H1 (cell line): ENCODE data around the gene BRICD5. TPM values are rescaled to one million over a fixed set of nuclear protein-coding genes. Genes with fewer than 3 reads are reported as not detected.

Experiments
- CTCF ChIA-PET: fragments of 300-600 bp; sonication (Branson Sonifier 250); formaldehyde crosslinking; loops from one replicate; lab custom pipeline; 2021; ENCODE audit not compliant: partially characterized antibody; lab: Charles Lee
- POLR2A ChIA-PET: fragments of 300-600 bp; sonication (Branson Sonifier 250); formaldehyde crosslinking; loops from one replicate; lab custom pipeline; 2021; ENCODE audit warnings: inconsistent platforms; ENCODE audit not compliant: partially characterized antibody; lab: Charles Lee
- DNase-seq, 2 experiments: peaks; one replicate each; pipeline versions ENCODE4 v3.0.0 to v3.0.0-alpha.2; 2010 to 2022; ENCODE audit warnings: low spot score in 2 of 2, low read depth in 1 of 2, mixed read lengths in 1 of 2
- FAIRE-seq: peaks from 2 replicates; lab custom pipeline; 2011; peaks lifted over from hg19 to GRCh38; lab: Jason Lieb, UNC
- H2AFZ ChIP-seq: 2 replicates; pipeline ENCODE4 v1.8.1; 2012; ENCODE audit warnings: low read length, inconsistent platforms
- H2AK5ac ChIP-seq: 2 replicates; pipeline ENCODE4 v1.6.1; 2013; ENCODE audit warnings: low read depth, low read length
- H2BK120ac ChIP-seq: replicated peaks from 2 replicates; pipeline ENCODE3; 2013; ENCODE audit warnings: low read depth, low read length, inconsistent platforms
- H2BK12ac ChIP-seq: 2 replicates; pipeline ENCODE4 v1.6.1; 2013; ENCODE audit warnings: low read depth, low read length
- H2BK15ac ChIP-seq: 2 replicates; pipeline ENCODE4 v1.6.1; 2013; ENCODE audit warnings: low read length
- H2BK20ac ChIP-seq: 2 replicates; pipeline ENCODE4 v1.6.1; 2013; ENCODE audit warnings: low read length
- H2BK5ac ChIP-seq: 2 replicates; pipeline ENCODE4 v1.6.1; 2013; ENCODE audit warnings: low read depth, low read length
- H3K14ac ChIP-seq: 2 replicates; pipeline ENCODE4 v1.6.1; 2013; ENCODE audit warnings: inconsistent platforms; ENCODE audit not compliant: insufficient read length
- H3K18ac ChIP-seq: 2 replicates; pipeline ENCODE4 v1.6.1; 2013; ENCODE audit warnings: low read length; ENCODE audit errors: extremely low read depth
- H3K23ac ChIP-seq: 2 replicates; pipeline ENCODE4 v1.6.1; 2013; ENCODE audit warnings: inconsistent platforms; ENCODE audit not compliant: insufficient read length
- H3K23me2 ChIP-seq: 2 replicates; pipeline ENCODE4 v1.6.1; 2013; ENCODE audit warnings: low read depth, low read length
- H3K27ac ChIP-seq: 2 replicates; pipeline ENCODE4 v1.6.1; 2011; ENCODE audit warnings: low read depth, low read length, inconsistent platforms
- H3K27me3 ChIP-seq, 4 experiments: replicated peaks in 1 of 4; 1 replicate in 1 of 4; 2 replicates in 3 of 4; pipeline versions ENCODE4 v1.6.1 to v1.8.1; 2011 to 2013; ENCODE audit warnings: low read length in 3 of 4, mild to moderate bottlenecking in 3 of 4, inconsistent platforms in 2 of 4, mixed read lengths in 2 of 4, moderate library complexity in 1 of 4; ENCODE audit not compliant: control insufficient read depth in 3 of 4, insufficient read depth in 3 of 4; ENCODE audit errors: extremely low read depth in 1 of 4
- H3K36me3 ChIP-seq, 4 experiments: 2 replicates each; pipeline versions ENCODE4 v1.6.1 to v1.8.1; 2011 to 2013; ENCODE audit warnings: mild to moderate bottlenecking in 4 of 4, low read length in 3 of 4, moderate library complexity in 2 of 4, control low read depth in 1 of 4, inconsistent platforms in 1 of 4; ENCODE audit not compliant: insufficient read depth in 4 of 4, control insufficient read depth in 2 of 4
- H3K4ac ChIP-seq: replicated peaks from 2 replicates; pipeline ENCODE3; 2013; ENCODE audit warnings: low read length, low read depth, mixed read lengths, inconsistent platforms; ENCODE audit not compliant: insufficient read length
- H3K4me1 ChIP-seq, 4 experiments: replicated peaks in 1 of 4; 1 replicate in 1 of 4; 2 replicates in 3 of 4; pipeline versions ENCODE4 v1.6.1 to v1.8.1; 2011 to 2013; ENCODE audit warnings: low read length in 3 of 4, inconsistent platforms in 2 of 4, mixed read lengths in 1 of 4; ENCODE audit not compliant: insufficient read depth in 4 of 4, control insufficient read depth in 3 of 4
- H3K4me2 ChIP-seq, 2 experiments: 2 replicates each; pipeline versions ENCODE4 v1.6.1 to v1.8.1; 2011 to 2013; ENCODE audit warnings: low read depth in 2 of 2, low read length in 2 of 2, control low read depth in 1 of 2, inconsistent platforms in 1 of 2, mild to moderate bottlenecking in 1 of 2; ENCODE audit not compliant: insufficient read depth in 1 of 2
- H3K4me3 ChIP-seq, 4 experiments: fragments of 200-600, 300-600 bp in 1 of 4; sonication (generic), shearing (Covaris generic), sonication (Bioruptor Twin) in 1 of 4; 2 replicates each; pipeline versions ENCODE4 v1.5.1 to v1.8.1; 2011 to 2016; ENCODE audit warnings: low read length in 4 of 4, low read depth in 3 of 4, control low read depth in 2 of 4, inconsistent platforms in 2 of 4, mild to moderate bottlenecking in 2 of 4, mixed read lengths in 1 of 4, moderate library complexity in 1 of 4; ENCODE audit not compliant: insufficient read depth in 2 of 4; ENCODE audit errors: extremely low read depth in 1 of 4
- H3K56ac ChIP-seq: replicated peaks from 2 replicates; pipeline ENCODE3; 2013; ENCODE audit warnings: low read depth, mild to moderate bottlenecking, mixed read lengths, low read length, inconsistent platforms; ENCODE audit not compliant: insufficient read length
- H3K79me1 ChIP-seq: 2 replicates; pipeline ENCODE4 v1.6.1; 2013; ENCODE audit warnings: low read depth, low read length, control low read depth
- H3K79me2 ChIP-seq, 2 experiments: 2 replicates each; pipeline versions ENCODE4 v1.6.1 to v1.8.1; 2012 to 2013; ENCODE audit warnings: low read length in 2 of 2, mild to moderate bottlenecking in 2 of 2, inconsistent platforms in 1 of 2; ENCODE audit not compliant: insufficient read depth in 2 of 2, control insufficient read depth in 1 of 2
- H3K9ac ChIP-seq, 4 experiments: replicated peaks in 1 of 4; 1 replicate in 1 of 4; 2 replicates in 3 of 4; pipeline versions ENCODE4 v1.6.1 to v1.8.1; 2011 to 2013; ENCODE audit warnings: low read depth in 3 of 4, low read length in 3 of 4, control low read depth in 2 of 4, mild to moderate bottlenecking in 2 of 4, moderate library complexity in 2 of 4, inconsistent platforms in 1 of 4; ENCODE audit errors: extremely low read depth in 1 of 4
- H3K9me3 ChIP-seq, 2 experiments: 2 replicates each; pipeline versions ENCODE4 v1.6.1 to v1.8.1; 2012 to 2013; ENCODE audit warnings: mild to moderate bottlenecking in 2 of 2, moderate library complexity in 2 of 2, control low read depth in 1 of 2, inconsistent platforms in 1 of 2, low read depth in 1 of 2, low read length in 1 of 2, mixed read lengths in 1 of 2; ENCODE audit not compliant: insufficient read depth in 2 of 2
- H4K20me1 ChIP-seq, 2 experiments: replicated peaks in 1 of 2; 2 replicates each; pipeline versions ENCODE3 to v1.8.1; 2011 to 2013; ENCODE audit warnings: inconsistent platforms in 2 of 2, low read length in 2 of 2, mild to moderate bottlenecking in 1 of 2; ENCODE audit not compliant: insufficient read depth in 2 of 2, control insufficient read depth in 1 of 2
- H4K5ac ChIP-seq: 2 replicates; pipeline ENCODE4 v1.6.1; 2013; ENCODE audit warnings: low read length, low read depth, mixed read lengths, inconsistent platforms; ENCODE audit not compliant: insufficient read length
- H4K8ac ChIP-seq: 2 replicates; pipeline ENCODE4 v1.8.0; 2013; ENCODE audit warnings: mild to moderate bottlenecking, moderate library complexity, low read length, inconsistent platforms; ENCODE audit not compliant: insufficient read depth; ENCODE audit errors: extremely low read depth
- H4K91ac ChIP-seq: replicated peaks from 2 replicates; pipeline ENCODE3; 2013; ENCODE audit warnings: low read length, mixed read lengths, inconsistent platforms; ENCODE audit not compliant: insufficient read length
- ATF2 ChIP-seq: IDR thresholded peaks from 2 replicates; pipeline ENCODE4 v1.6.1; 2012; ENCODE audit warnings: low read length, inconsistent platforms
- JUND ChIP-seq: IDR thresholded peaks from 2 replicates; pipeline ENCODE4 v1.6.1; 2011; ENCODE audit warnings: mild to moderate bottlenecking, improper control_type of control experiment, low read length
- KDM1A ChIP-seq: fragments of 200-600, 300-600 bp; sonication (generic); IDR thresholded peaks from 2 replicates; pipeline ENCODE4 v1.7.1; 2016; ENCODE audit warnings: mild to moderate bottlenecking, low read length, borderline replicate concordance
- RNF2 ChIP-seq: fragments of 200-900, 300-1000 bp; sonication (generic); IDR thresholded peaks from 2 replicates; pipeline ENCODE4 v1.7.1; 2016; ENCODE audit warnings: borderline replicate concordance, low read depth, mild to moderate bottlenecking, antibody characterized with exemption, low read length; ENCODE audit not compliant: poor library complexity, severe bottlenecking; ENCODE audit errors: missing control alignments
- WGBS, 2 experiments: shearing (Covaris generic) in 1 of 2; methylation state at CpG; one replicate each; pipeline versions ENCODE4 v1.1.6 to v1.1.7; 2013 to 2015; ENCODE audit warnings: low lambda C conversion rate in 2 of 2, mixed read lengths in 2 of 2, inconsistent platforms in 1 of 2, low coverage in 1 of 2, missing lambda C conversion rate in 1 of 2; ENCODE audit not compliant: insufficient replicate concordance in 2 of 2, insufficient coverage in 1 of 2, insufficient read length in 1 of 2; ENCODE audit errors: extremely low coverage in 1 of 2, missing lambda C conversion rate in 1 of 2; 5-methylcytosine and 5-hydroxymethylcytosine counted together
- polyA plus RNA-seq, 7 experiments: library from polyadenylated mRNA; depleted of rRNA in 3 of 7; stranded (reverse) in 5 of 7; unstranded in 2 of 7; fragments of >200 nt in 5 of 7; fragments of 200-250 nt in 2 of 7; gene quantifications; 1 replicate in 5 of 7; 2 replicates in 1 of 7; 4 replicates in 1 of 7; pipeline versions ENCODE4 v1.2.1 to v1.2.3, GENCODE V29; 2011 to 2013; ENCODE audit warnings: missing spikeins in 2 of 7, mixed read lengths in 2 of 7
- total RNA-seq: library from RNA; stranded (reverse); fragmentation: NEBNext Ultra II Directional; extraction: Animal tissue kit (Norgen Biotek cat#: 25700); gene quantifications from 2 replicates; pipeline ENCODE4 v1.2.1, GENCODE V29; 2021

Gene BRICD5
- total and polyA plus RNA-seq, 2 of the 8 experiments (the other 6 are each of a cell fraction or from before 2014, with no cell fraction given) = 8.5 to 14.2 TPM

- Histone ChIP-seq H2BK20ac (no peak overlapping the region), H3K79me2 (no peaks in the 10 kb centered on the region), H3K4me2 (no peak overlapping the region; a peak in 1 of 4 replicates), H3K56ac (no peak overlapping the region), H2BK12ac (no peak overlapping the region), H3K36me3 (no peaks in the 10 kb centered on the region), H2AFZ (no peak overlapping the region), H3K4me3 (no peak overlapping the region), H3K9ac (no peak overlapping the region), H3K23ac (no peak overlapping the region), H3K27ac (no peak overlapping the region), H3K9me3 (no peaks in the 10 kb centered on the region), H2BK120ac (no peak overlapping the region), H3K4ac (no peak overlapping the region), H4K91ac (peak overlapping the region; percentile 85), H4K5ac (no peak overlapping the region), H4K20me1 (peaks cover 4 to 14% of the 10 kb centered on the region in 2 experiments), H2BK15ac (peak overlapping the region; percentile 72; the same call in 1 of the 2 replicates), H3K79me1 (no peaks in the 10 kb centered on the region), H3K18ac (no peak overlapping the region), H3K4me1 (peaks cover 0 to 10% (median 3%) of the 10 kb centered on the region in 4 experiments; a peak in 4 of 7 replicates), H3K23me2 (peaks cover 8% of the 10 kb centered on the region; the same call in 1 of the 2 replicates), H2BK5ac (no peak overlapping the region), H3K27me3 (peaks cover 4 to 34% (median 24%) of the 10 kb centered on the region in 4 experiments), H3K14ac (no peak overlapping the region), H4K8ac (peak overlapping the region; percentile 14; the same call in 1 of the 2 replicates), H2AK5ac (no peak overlapping the region)
- TF ChIP-seq RNF2 (no peak), ATF2 (no peak), JUND (no peak), KDM1A (peak; percentile 46; the same call in 1 of the 2 replicates)
- CTCF ChIA-PET = interaction anchor here (0.9 to 1.8 kb wide), 2 partner anchors 13 to 39 kb away, joined by 3 to 6 read pairs; partner anchors contain the start of gene DNASE1L2
- no peak for FAIRE-seq
- POLR2A ChIA-PET = interaction anchor here (0.8 to 6.9 kb wide), 12 partner anchors 8 to 65 kb away, joined by 3 to 63 read pairs (median 6); partner anchors contain the start of genes BRICD5, DNASE1L2, ECI1 and MLST8
- WGBS, 2 experiments = 80% methylated on average over 6 of the region's 6 CpGs; no CpG with 5 or more reads in 1 of the 2 experiments
- DNase-seq = no peak
Observed at GRCh38 chr16:2197765-2198164, 12.9 kb downstream of the BRICD5 start.
